ENCODE measurements around the gene TMEM179B. TPM values are rescaled to one million over a fixed set of nuclear protein-coding genes. Genes with fewer than 3 reads are reported as not detected.
A peak's percentile ranks its signal among the peaks of the same experiment; 100 is the strongest.

TMEM179B gene
- total and polyA plus RNA-seq, 2 of the 13 experiments (the other 11 are each of a cell fraction or from before 2014, with no cell fraction given) = 24.8 to 25.7 TPM

DNA sequence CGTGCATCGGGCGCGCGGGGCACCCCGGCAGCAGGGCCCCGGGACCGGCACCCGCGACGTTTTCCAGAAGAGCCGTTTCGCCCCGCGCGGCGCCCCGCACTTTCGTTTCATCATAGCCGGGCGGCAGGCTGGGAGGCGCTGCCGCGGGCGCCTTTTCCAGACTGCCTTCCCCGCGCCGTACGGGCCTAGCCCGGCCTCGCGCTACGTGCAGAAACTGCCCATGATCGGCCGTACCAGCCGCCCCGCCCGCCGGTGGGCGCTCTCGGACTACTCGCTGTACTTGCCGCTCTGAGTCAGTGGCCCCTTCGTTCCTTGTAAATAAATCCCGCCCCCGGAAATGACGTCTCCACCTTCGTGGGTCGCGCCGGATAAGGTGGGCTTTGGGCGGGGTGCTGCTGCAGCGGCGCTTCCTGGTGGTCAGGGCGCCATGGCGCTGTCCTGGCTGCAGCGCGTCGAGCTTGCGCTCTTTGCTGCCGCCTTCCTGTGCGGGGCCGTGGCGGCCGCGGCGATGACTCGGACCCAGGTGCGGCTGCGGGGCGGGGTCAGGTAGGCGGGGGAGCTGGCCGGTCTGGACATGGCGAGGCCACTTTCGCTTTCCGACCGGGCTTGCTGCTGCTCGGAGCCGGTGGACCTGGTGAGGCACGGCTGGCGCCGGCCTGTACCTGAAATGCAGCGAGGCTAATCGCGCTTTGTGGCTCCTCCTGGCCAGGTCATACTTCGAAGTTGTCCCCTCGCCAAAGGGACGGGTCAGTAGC, at the start of gene TMEM179B (continued):
- TF ChIP-seq, protein P1, sequence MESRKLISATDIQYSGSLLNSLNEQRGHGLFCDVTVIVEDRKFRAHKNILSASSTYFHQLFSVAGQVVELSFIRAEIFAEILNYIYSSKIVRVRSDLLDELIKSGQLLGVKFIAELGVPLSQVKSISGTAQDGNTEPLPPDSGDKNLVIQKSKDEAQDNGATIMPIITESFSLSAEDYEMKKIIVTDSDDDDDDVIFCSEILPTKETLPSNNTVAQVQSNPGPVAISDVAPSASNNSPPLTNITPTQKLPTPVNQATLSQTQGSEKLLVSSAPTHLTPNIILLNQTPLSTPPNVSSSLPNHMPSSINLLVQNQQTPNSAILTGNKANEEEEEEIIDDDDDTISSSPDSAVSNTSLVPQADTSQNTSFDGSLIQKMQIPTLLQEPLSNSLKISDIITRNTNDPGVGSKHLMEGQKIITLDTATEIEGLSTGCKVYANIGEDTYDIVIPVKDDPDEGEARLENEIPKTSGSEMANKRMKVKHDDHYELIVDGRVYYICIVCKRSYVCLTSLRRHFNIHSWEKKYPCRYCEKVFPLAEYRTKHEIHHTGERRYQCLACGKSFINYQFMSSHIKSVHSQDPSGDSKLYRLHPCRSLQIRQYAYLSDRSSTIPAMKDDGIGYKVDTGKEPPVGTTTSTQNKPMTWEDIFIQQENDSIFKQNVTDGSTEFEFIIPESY (CRISPR knock-in tag; IDR thresholded peaks at IDR 0.05) = no peak; the same call in 1 of the 2 replicates
- TF ChIP-seq, protein P2, sequence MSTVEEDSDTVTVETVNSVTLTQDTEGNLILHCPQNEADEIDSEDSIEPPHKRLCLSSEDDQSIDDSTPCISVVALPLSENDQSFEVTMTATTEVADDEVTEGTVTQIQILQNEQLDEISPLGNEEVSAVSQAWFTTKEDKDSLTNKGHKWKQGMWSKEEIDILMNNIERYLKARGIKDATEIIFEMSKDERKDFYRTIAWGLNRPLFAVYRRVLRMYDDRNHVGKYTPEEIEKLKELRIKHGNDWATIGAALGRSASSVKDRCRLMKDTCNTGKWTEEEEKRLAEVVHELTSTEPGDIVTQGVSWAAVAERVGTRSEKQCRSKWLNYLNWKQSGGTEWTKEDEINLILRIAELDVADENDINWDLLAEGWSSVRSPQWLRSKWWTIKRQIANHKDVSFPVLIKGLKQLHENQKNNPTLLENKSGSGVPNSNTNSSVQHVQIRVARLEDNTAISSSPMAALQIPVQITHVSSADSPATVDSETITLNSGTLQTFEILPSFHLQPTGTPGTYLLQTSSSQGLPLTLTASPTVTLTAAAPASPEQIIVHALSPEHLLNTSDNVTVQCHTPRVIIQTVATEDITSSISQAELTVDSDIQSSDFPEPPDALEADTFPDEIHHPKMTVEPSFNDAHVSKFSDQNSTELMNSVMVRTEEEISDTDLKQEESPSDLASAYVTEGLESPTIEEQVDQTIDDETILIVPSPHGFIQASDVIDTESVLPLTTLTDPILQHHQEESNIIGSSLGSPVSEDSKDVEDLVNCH (CRISPR knock-in tag; IDR thresholded peaks at IDR 0.05) = peak; percentile 92; the same call in 1 of the 2 replicates
- TF ChIP-seq, protein P3, sequence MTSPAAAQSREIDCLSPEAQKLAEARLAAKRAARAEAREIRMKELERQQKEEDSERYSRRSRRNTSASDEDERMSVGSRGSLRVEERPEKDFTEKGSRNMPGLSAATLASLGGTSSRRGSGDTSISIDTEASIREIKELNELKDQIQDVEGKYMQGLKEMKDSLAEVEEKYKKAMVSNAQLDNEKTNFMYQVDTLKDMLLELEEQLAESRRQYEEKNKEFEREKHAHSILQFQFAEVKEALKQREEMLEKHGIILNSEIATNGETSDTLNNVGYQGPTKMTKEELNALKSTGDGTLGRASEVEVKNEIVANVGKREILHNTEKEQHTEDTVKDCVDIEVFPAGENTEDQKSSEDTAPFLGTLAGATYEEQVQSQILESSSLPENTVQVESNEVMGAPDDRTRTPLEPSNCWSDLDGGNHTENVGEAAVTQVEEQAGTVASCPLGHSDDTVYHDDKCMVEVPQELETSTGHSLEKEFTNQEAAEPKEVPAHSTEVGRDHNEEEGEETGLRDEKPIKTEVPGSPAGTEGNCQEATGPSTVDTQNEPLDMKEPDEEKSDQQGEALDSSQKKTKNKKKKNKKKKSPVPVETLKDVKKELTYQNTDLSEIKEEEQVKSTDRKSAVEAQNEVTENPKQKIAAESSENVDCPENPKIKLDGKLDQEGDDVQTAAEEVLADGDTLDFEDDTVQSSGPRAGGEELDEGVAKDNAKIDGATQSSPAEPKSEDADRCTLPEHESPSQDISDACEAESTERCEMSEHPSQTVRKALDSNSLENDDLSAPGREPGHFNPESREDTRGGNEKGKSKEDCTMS (CRISPR knock-in tag; conservative IDR thresholded peaks at IDR 0.05) = no peak
- TF ChIP-seq RFXANK (CRISPR knock-in tag; IDR thresholded peaks at IDR 0.05) (peak; percentile 41; the same call in 1 of the 2 replicates), HNF4A (CRISPR knock-in tag; IDR thresholded peaks at IDR 0.05) (no peak), TMF1 (CRISPR knock-in tag; IDR thresholded peaks at IDR 0.05; ENCODE audit: low read depth) (peak; percentile 95; the same call in 1 of the 2 replicates), ZFP41 (CRISPR knock-in tag; IDR thresholded peaks at IDR 0.05; ENCODE audit: borderline replicate concordance) (no peak), ELF3 (CRISPR knock-in tag; IDR thresholded peaks at IDR 0.05) (peak; percentile 97), POLR2A (IDR thresholded peaks at IDR 0.05; ENCODE audit: insufficient read depth in 1 of 2, low read depth in 2 of 2, low read length in 2 of 2) (peak; percentile 91 to 98), PITX1 (CRISPR knock-in tag; IDR thresholded peaks at IDR 0.05) (peak; percentile 87), ZNF101 (CRISPR knock-in tag; IDR thresholded peaks at IDR 0.05; ENCODE audit: borderline replicate concordance, low read depth) (no peak), SNAI1 (CRISPR knock-in tag; IDR thresholded peaks at IDR 0.05; ENCODE audit: borderline replicate concordance) (0 out of 2 replicates have a peak, but pooled peaks have one; percentile 18), SALL2 (CRISPR knock-in tag; IDR thresholded peaks at IDR 0.05) (peak; percentile 88), NFIC (IDR thresholded peaks at IDR 0.05; ENCODE audit: low read length) (no peak)
- TF ChIP-seq, protein P4, sequence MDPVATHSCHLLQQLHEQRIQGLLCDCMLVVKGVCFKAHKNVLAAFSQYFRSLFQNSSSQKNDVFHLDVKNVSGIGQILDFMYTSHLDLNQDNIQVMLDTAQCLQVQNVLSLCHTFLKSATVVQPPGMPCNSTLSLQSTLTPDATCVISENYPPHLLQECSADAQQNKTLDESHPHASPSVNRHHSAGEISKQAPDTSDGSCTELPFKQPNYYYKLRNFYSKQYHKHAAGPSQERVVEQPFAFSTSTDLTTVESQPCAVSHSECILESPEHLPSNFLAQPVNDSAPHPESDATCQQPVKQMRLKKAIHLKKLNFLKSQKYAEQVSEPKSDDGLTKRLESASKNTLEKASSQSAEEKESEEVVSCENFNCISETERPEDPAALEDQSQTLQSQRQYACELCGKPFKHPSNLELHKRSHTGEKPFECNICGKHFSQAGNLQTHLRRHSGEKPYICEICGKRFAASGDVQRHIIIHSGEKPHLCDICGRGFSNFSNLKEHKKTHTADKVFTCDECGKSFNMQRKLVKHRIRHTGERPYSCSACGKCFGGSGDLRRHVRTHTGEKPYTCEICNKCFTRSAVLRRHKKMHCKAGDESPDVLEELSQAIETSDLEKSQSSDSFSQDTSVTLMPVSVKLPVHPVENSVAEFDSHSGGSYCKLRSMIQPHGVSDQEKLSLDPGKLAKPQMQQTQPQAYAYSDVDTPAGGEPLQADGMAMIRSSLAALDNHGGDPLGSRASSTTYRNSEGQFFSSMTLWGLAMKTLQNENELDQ (CRISPR knock-in tag; IDR thresholded peaks at IDR 0.05; ENCODE audit: borderline replicate concordance) = no peak; the same call in 1 of the 2 replicates
- TF ChIP-seq, protein P5, sequence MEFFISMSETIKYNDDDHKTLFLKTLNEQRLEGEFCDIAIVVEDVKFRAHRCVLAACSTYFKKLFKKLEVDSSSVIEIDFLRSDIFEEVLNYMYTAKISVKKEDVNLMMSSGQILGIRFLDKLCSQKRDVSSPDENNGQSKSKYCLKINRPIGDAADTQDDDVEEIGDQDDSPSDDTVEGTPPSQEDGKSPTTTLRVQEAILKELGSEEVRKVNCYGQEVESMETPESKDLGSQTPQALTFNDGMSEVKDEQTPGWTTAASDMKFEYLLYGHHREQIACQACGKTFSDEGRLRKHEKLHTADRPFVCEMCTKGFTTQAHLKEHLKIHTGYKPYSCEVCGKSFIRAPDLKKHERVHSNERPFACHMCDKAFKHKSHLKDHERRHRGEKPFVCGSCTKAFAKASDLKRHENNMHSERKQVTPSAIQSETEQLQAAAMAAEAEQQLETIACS (CRISPR knock-in tag; IDR thresholded peaks at IDR 0.05) = 0 out of 2 replicates have a peak, but pooled peaks have one; percentile 19
- TF ChIP-seq, protein P6, sequence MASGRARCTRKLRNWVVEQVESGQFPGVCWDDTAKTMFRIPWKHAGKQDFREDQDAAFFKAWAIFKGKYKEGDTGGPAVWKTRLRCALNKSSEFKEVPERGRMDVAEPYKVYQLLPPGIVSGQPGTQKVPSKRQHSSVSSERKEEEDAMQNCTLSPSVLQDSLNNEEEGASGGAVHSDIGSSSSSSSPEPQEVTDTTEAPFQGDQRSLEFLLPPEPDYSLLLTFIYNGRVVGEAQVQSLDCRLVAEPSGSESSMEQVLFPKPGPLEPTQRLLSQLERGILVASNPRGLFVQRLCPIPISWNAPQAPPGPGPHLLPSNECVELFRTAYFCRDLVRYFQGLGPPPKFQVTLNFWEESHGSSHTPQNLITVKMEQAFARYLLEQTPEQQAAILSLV (CRISPR knock-in tag; IDR thresholded peaks at IDR 0.05; ENCODE audit: borderline replicate concordance) = peak; percentile 89
